Esophagus squamous epithelium (tissue), 5 donors: ENCODE data around the gene MAP4K4. TPM values are rescaled to one million over a fixed set of nuclear protein-coding genes. Genes with fewer than 3 reads are reported as not detected.

Experiments used
- DNase-seq: peaks from one replicate; lab custom pipeline; 2025; lab: John Stamatoyannopoulos, UW
- H3K27ac ChIP-seq, 4 donors: fragments of 200-600 bp; sonication (generic); one replicate each; pipeline ENCODE4 v1.5.1; 2016 to 2019; ENCODE audit warnings: mild to moderate bottlenecking in 1 of 4
- H3K27me3 ChIP-seq, 4 donors: fragments of 200-600 bp; sonication (generic); 1 replicate in 3 of 4; 2 replicates in 1 of 4; pipeline versions ENCODE4 v1.5.1 to v1.6.0; 2017 to 2021; ENCODE audit warnings: antibody characterized with exemption in 1 of 4
- H3K36me3 ChIP-seq, 3 donors: fragments of 200-600 bp; sonication (generic); one replicate each; pipeline ENCODE4 v1.5.1; 2016 to 2019
- H3K4me1 ChIP-seq, 3 donors: fragments of 200-600 bp; sonication (generic); one replicate each; pipeline ENCODE4 v1.5.1; 2017 to 2019
- H3K4me3 ChIP-seq, 4 donors: fragments of 200-600 bp; sonication (generic); 1 replicate in 3 of 4; 2 replicates in 1 of 4; pipeline ENCODE4 v1.5.1; 2016 to 2019; ENCODE audit warnings: mild to moderate bottlenecking in 2 of 4, moderate library complexity in 1 of 4
- H3K9me3 ChIP-seq, 3 donors: fragments of 200-600 bp; sonication (generic); one replicate each; pipeline ENCODE4 v1.5.1; 2016 to 2019
- CTCF ChIP-seq, 6 experiments: fragments of 450-650 bp in 4 of 6; fragments of 200-600 bp in 2 of 6; sonication (generic) in 2 of 6; IDR thresholded peaks; one replicate each; pipeline ENCODE4 v1.5.1; 2016 to 2019; ENCODE audit warnings: antibody characterized with exemption in 6 of 6, mild to moderate bottlenecking in 4 of 6, moderate library complexity in 4 of 6
- POLR2A ChIP-seq, 4 donors: fragments of 450-650 bp; IDR thresholded peaks; one replicate each; pipeline ENCODE4 v1.6.1; 2017; ENCODE audit warnings: antibody characterized with exemption in 4 of 4, mild to moderate bottlenecking in 4 of 4, moderate library complexity in 3 of 4
- WGBS, 2 donors: methylation state at CpG; one replicate each; pipeline ENCODE4 v1.1.5; 2018; 5-methylcytosine and 5-hydroxymethylcytosine counted together
- intact Hi-C: fragments of 100-400 bp; cut with DNase I; formaldehyde crosslinking; loops from one replicate; pipeline ENCODE4 v1.15.0; 2022
- total RNA-seq, 4 donors: library from RNA; depleted of rRNA; stranded (reverse); fragments of >200 nt; gene quantifications; one replicate each; pipeline ENCODE4 v1.1.0, GENCODE V29; 2016
- donor health status: DM: yes; HTN: yes; CAD: no.

Gene MAP4K4
- total RNA-seq, 4 donors from 2014 or later, result 46.0 to 121 (median 53.9) TPM

DNA sequence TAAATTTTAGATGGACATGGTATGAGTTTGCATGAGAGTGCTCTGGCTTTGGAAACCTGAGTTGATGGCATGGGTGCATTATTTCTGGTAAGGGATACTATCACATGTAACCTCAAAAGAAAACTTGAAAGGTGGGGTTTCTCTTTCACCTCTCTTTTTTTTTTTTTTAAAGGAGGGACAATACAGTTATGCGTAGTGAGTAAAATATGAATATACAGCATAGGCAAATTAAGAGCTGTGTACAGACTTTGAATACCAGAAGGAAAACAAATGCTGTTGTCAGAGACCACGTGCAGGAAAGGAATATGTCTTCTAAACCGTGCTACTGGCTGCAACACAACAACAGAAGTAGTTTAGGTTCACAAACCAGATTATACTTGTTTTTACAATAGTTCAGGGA lies 82.1 kb downstream of the MAP4K4 start:
- Histone ChIP-seq H3K9me3 (no peaks in the 10 kb centered on the region), H3K4me1 (peaks cover 0 to 57% (median 13%) of the 10 kb centered on the region in 3 donors), H3K27ac (no peak overlapping the region), H3K4me3 (no peak overlapping the region), H3K36me3 (no peaks in the 10 kb centered on the region), H3K27me3 (no peaks in the 10 kb centered on the region)
- intact Hi-C loops, result no loop called here
- no peak for TF ChIP-seq POLR2A (IDR thresholded peaks at IDR 0.05)
- TF ChIP-seq CTCF (IDR thresholded peaks at IDR 0.05), result no peak
- 61 to 85% methylated on average over 3 of the region's 3 CpGs for WGBS, 2 donors
- no peak for DNase-seq

GRCh38 chr2:101781326-101781725 lies 83.8 kb downstream of the MAP4K4 start:
- intact Hi-C loops, result no loop called here
- WGBS, 2 donors, result 63 to 69% methylated on average over 4 of the region's 4 CpGs
- H3K9me3 ChIP-seq, result no peaks in the 10 kb centered on the region
- H3K27me3 ChIP-seq, result no peaks in the 10 kb centered on the region
- no peaks in the 10 kb centered on the region for H3K36me3 ChIP-seq
- DNase-seq, result no peak
- no peak for TF ChIP-seq CTCF (IDR thresholded peaks at IDR 0.05)
- TF ChIP-seq POLR2A (IDR thresholded peaks at IDR 0.05), result no peak
- H3K4me1 ChIP-seq, result peaks cover 0 to 41% (median 13%) of the 10 kb centered on the region in 3 donors
- no peak overlapping the region for H3K4me3 ChIP-seq
- H3K27ac ChIP-seq, result no peak overlapping the region

- Histone ChIP-seq H3K4me3 (no peak overlapping the region), H3K9me3 (no peaks in the 10 kb centered on the region), H3K36me3 (no peaks in the 10 kb centered on the region), H3K27me3 (no peaks in the 10 kb centered on the region), H3K4me1 (peaks cover 0 to 40% (median 13%) of the 10 kb centered on the region in 3 donors), H3K27ac (no peak overlapping the region)
- intact Hi-C loops, result no loop called here
- DNase-seq, result no peak
- 80 to 90% methylated on average over 6 of the region's 6 CpGs for WGBS, 2 donors
- TF ChIP-seq POLR2A (IDR thresholded peaks at IDR 0.05) (no peak), CTCF (IDR thresholded peaks at IDR 0.05) (no peak)
Observed at GRCh38 chr2:101781791-101782426, 84.4 kb downstream of the MAP4K4 start.

- no peak for TF ChIP-seq POLR2A (IDR thresholded peaks at IDR 0.05)
- Histone ChIP-seq H3K36me3 (no peaks in the 10 kb centered on the region), H3K4me1 (peaks cover 0 to 36% (median 13%) of the 10 kb centered on the region in 3 donors), H3K9me3 (no peaks in the 10 kb centered on the region), H3K27me3 (no peaks in the 10 kb centered on the region), H3K27ac (no peak overlapping the region), H3K4me3 (no peak overlapping the region)
- WGBS, 2 donors, result 66 to 89% methylated on average over 5 of the region's 5 CpGs
- no peak for DNase-seq
- intact Hi-C loops, result no loop called here
Observed at GRCh38 chr2:101782427-101782792, 84.9 kb downstream of the MAP4K4 start.

DNA sequence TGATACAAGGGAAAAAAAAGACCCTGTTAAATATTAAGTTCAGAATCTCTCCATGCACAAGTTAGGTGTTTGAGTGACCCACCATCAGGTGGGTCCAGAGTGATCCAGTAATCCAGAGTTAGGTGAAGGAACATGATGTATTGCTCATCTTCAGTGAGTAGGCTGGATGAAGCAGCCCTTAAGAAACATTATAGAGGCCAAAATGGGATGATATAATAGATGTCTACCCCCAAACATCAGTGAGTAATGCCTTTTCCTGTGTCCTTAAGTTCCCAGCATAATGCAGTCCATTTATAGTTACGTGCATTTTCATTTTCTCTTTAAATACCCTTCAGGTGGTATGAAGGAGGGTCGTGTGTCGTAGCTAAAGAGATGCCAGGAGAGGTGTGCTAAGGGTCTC lies 89.6 kb downstream of the MAP4K4 start:
- intact Hi-C loops, result no loop called here
- no peak for DNase-seq
- Histone ChIP-seq H3K4me1 (peaks cover 0 to 32% (median 3%) of the 10 kb centered on the region in 3 donors), H3K27me3 (no peaks in the 10 kb centered on the region), H3K9me3 (no peaks in the 10 kb centered on the region), H3K27ac (no peak overlapping the region), H3K4me3 (no peak overlapping the region), H3K36me3 (peaks cover 0 to 14% (median 0%) of the 10 kb centered on the region in 3 donors)
- TF ChIP-seq POLR2A (IDR thresholded peaks at IDR 0.05) (no peak), CTCF (IDR thresholded peaks at IDR 0.05) (no peak)
- WGBS, 2 donors, result 82 to 85% methylated on average over 3 of the region's 3 CpGs
